Measurements from ENCODE around the gene TSNAX.
"Not testable (repeated sequence)": the region's sequence is repeated elsewhere in the genome, so short reads cannot be mapped to it uniquely, and the experiment has no call there.

TSNAX gene

GRCh38 chr1:231528172-231529029 is at the start of gene TSNAX:
Gene TSNAX (plus strand): TSS chr1:231528669. CDS start chr1:231528811, 142 bp downstream.
- peak; percentile 91 to 93 for DNase-seq
- peak; percentile 97 for ATAC-seq
- Mint-ChIP-seq H3K9me3 (no peaks in the 10 kb centered on the region), H3K4me3 (peak within 1 kb of the TSS; percentile 93 to 95), H3K27ac (peak within 1 kb of the TSS; percentile 100), H3K4me1 (peaks cover 53% of the 10 kb centered on the region), H3K27me3 (no peaks in the 10 kb centered on the region)

GRCh38 chr1:231478811-231479210 is 49.7 kb upstream of the TSNAX start:
- DNase-seq (no peak), ATAC-seq (no peak)
- Mint-ChIP-seq H3K9me3 (no peaks in the 10 kb centered on the region), H3K4me1 (no peaks in the 10 kb centered on the region), H3K27me3 (peaks cover 37% of the 10 kb centered on the region), H3K27ac (peak overlapping the region in 1 of 2 donors; percentile 72), H3K4me3 (no peak overlapping the region)

GRCh38 chr1:231480008-231480407 is 48.5 kb upstream of the TSNAX start:
- Mint-ChIP-seq H3K9me3 (no peaks in the 10 kb centered on the region), H3K4me1 (no peaks in the 10 kb centered on the region), H3K4me3 (no peak overlapping the region), H3K27me3 (peaks cover 25% of the 10 kb centered on the region), H3K27ac (no peak overlapping the region)
- no peak for ATAC-seq
- DNase-seq, result no peak

GRCh38 chr1:231481289-231481688 is 47.2 kb upstream of the TSNAX start:
- H3K4me1 Mint-ChIP-seq, result no peaks in the 10 kb centered on the region
- H3K4me3 Mint-ChIP-seq, result no peak overlapping the region
- no peak for DNase-seq
- H3K9me3 Mint-ChIP-seq, result no peaks in the 10 kb centered on the region
- peaks cover 19% of the 10 kb centered on the region for H3K27me3 Mint-ChIP-seq
- H3K27ac Mint-ChIP-seq, result no peak overlapping the region
- no peak for ATAC-seq

GRCh38 chr1:231485029-231485784 is 43.3 kb upstream of the TSNAX start:
- Mint-ChIP-seq H3K4me1 (no peaks in the 10 kb centered on the region), H3K4me3 (no peak overlapping the region), H3K27ac (no peak overlapping the region), H3K27me3 (peaks cover 21% of the 10 kb centered on the region), H3K9me3 (no peaks in the 10 kb centered on the region)
- no peak for ATAC-seq
- DNase-seq, result no peak

- DNase-seq (no peak), ATAC-seq (no peak)
- H3K9me3 Mint-ChIP-seq, result no peaks in the 10 kb centered on the region
- no peak overlapping the region for H3K27ac Mint-ChIP-seq
- no peaks in the 10 kb centered on the region for H3K4me1 Mint-ChIP-seq
- peaks cover 15% of the 10 kb centered on the region for H3K27me3 Mint-ChIP-seq
- H3K4me3 Mint-ChIP-seq, result no peak overlapping the region
Observed at GRCh38 chr1:231487019-231487418, 41.5 kb upstream of the TSNAX start.

GRCh38 chr1:231487910-231488309 is 40.6 kb upstream of the TSNAX start:
- ATAC-seq, result no peak
- Mint-ChIP-seq H3K4me1 (no peaks in the 10 kb centered on the region), H3K9me3 (no peaks in the 10 kb centered on the region), H3K27ac (no peak overlapping the region), H3K4me3 (no peak overlapping the region), H3K27me3 (peaks cover 15% of the 10 kb centered on the region)
- DNase-seq, result no peak

- peak; percentile 69 for ATAC-seq
Observed at GRCh38 chr1:231493421-231494185, 34.9 kb upstream of the TSNAX start.

GRCh38 chr1:231494439-231495110 is 33.9 kb upstream of the TSNAX start:
- Mint-ChIP-seq H3K27ac (no peak overlapping the region), H3K27me3 (peaks cover 8% of the 10 kb centered on the region), H3K4me1 (peaks cover 7% of the 10 kb centered on the region), H3K9me3 (peaks cover 17 to 22% of the 10 kb centered on the region in 2 donors), H3K4me3 (no peak overlapping the region)
- ATAC-seq (no peak), DNase-seq (no peak)

More at GRCh38 chr1:231493421-231494185, 34.9 kb upstream of the TSNAX start:
- peak overlapping the region in 1 of 2 donors; percentile 70 for H3K27ac Mint-ChIP-seq
- peaks cover 14 to 15% of the 10 kb centered on the region in 2 donors for H3K9me3 Mint-ChIP-seq
- H3K4me3 Mint-ChIP-seq, result peak overlapping the region; percentile 2 to 35
- peaks cover 7% of the 10 kb centered on the region for H3K4me1 Mint-ChIP-seq
- H3K27me3 Mint-ChIP-seq, result peaks cover 8% of the 10 kb centered on the region
- no peak for DNase-seq

- H3K9me3 Mint-ChIP-seq, result peaks cover 28 to 37% of the 10 kb centered on the region in 2 donors
- no peak overlapping the region for H3K27ac Mint-ChIP-seq
- H3K27me3 Mint-ChIP-seq, result peaks cover 9% of the 10 kb centered on the region
- no peak overlapping the region for H3K4me3 Mint-ChIP-seq
- no peak for DNase-seq
- H3K4me1 Mint-ChIP-seq, result peaks cover 7% of the 10 kb centered on the region
- ATAC-seq, result no peak
Observed at GRCh38 chr1:231497629-231498152, 30.8 kb upstream of the TSNAX start.

- Mint-ChIP-seq H3K9me3 (peaks cover 28 to 45% of the 10 kb centered on the region in 2 donors), H3K4me1 (no peaks in the 10 kb centered on the region), H3K4me3 (no peak overlapping the region), H3K27me3 (peaks cover 22% of the 10 kb centered on the region), H3K27ac (no peak overlapping the region)
- DNase-seq (no peak), ATAC-seq (no peak)
Observed at GRCh38 chr1:231499148-231499763, 29.2 kb upstream of the TSNAX start.

GRCh38 chr1:231500666-231501065 is 27.8 kb upstream of the TSNAX start:
- Mint-ChIP-seq H3K4me3 (no peak overlapping the region), H3K4me1 (no peaks in the 10 kb centered on the region), H3K27ac (no peak overlapping the region), H3K9me3 (peaks cover 28 to 45% of the 10 kb centered on the region in 2 donors), H3K27me3 (peaks cover 30% of the 10 kb centered on the region)
- DNase-seq (no peak), ATAC-seq (no peak)

GRCh38 chr1:231503168-231503567 is 25.3 kb upstream of the TSNAX start:
- not testable (repeated sequence) for DNase-seq, H3K27ac Mint-ChIP-seq, ATAC-seq, H3K4me3 Mint-ChIP-seq, H3K4me1 Mint-ChIP-seq
- H3K27me3 Mint-ChIP-seq, result peaks cover 45% of the 10 kb centered on the region
- H3K9me3 Mint-ChIP-seq, result peaks cover 18 to 34% of the 10 kb centered on the region in 2 donors

All from stimulated activated naive CD8-positive, alpha-beta T cell treated with anti-CD3 and anti-CD28 coated beads, Interleukin-15, amount 100 ng/mL, for 72 hours (primary cell).